EL (cell line): Measurements from ENCODE around the gene GRK6.

Experiments used
- DNase-seq: peaks from one replicate; pipeline ENCODE4 v3.0.0-alpha.2; 2016

GRK6 gene

GRCh38 chr5:177427211-177427822, 841 bp downstream of the GRK6 start:
- DNase-seq: peak; percentile 33

- DNase-seq: no peak
These were observed 1.6 kb downstream of the GRK6 start for GRCh38 chr5:177427919-177428573.

- no peak for DNase-seq
These were observed 2.2 kb downstream of the GRK6 start for GRCh38 chr5:177428574-177429217.

GRCh38 chr5:177429248-177430040, 3.0 kb downstream of the GRK6 start:
- DNase-seq: no peak

GRCh38 chr5:177430140-177430951, 3.9 kb downstream of the GRK6 start:
- DNase-seq: no peak

- no peak for DNase-seq
These were observed 4.5 kb downstream of the GRK6 start for GRCh38 chr5:177430972-177431316.

- no peak for DNase-seq
These were observed 5.1 kb downstream of the GRK6 start for GRCh38 chr5:177431317-177432142.

- no peak for DNase-seq
These were observed 5.8 kb downstream of the GRK6 start for GRCh38 chr5:177432143-177432838.

GRCh38 chr5:177432839-177433657, 6.6 kb downstream of the GRK6 start:
- DNase-seq: no peak

GRCh38 chr5:177433658-177434217, 7.3 kb downstream of the GRK6 start:
- DNase-seq: no peak

GRCh38 chr5:177434437-177434836, 8.0 kb downstream of the GRK6 start:
- no peak for DNase-seq

- no peak for DNase-seq
These were observed 8.7 kb downstream of the GRK6 start for GRCh38 chr5:177434942-177435738.

GRCh38 chr5:177435847-177436536, 9.5 kb downstream of the GRK6 start:
- no peak for DNase-seq

GRCh38 chr5:177437623-177438022, 11.1 kb downstream of the GRK6 start:
- DNase-seq: no peak

- no peak for DNase-seq
These were observed 12.0 kb downstream of the GRK6 start for GRCh38 chr5:177438468-177438867.

GRCh38 chr5:177439518-177440053, 13.1 kb downstream of the GRK6 start:
- DNase-seq: no peak

GRCh38 chr5:177440211-177440989, 13.9 kb downstream of the GRK6 start:
- no peak for DNase-seq
